ENCODE measurements around the gene JAG2. TPM values are rescaled to one million over a fixed set of nuclear protein-coding genes. Genes with fewer than 3 reads are reported as not detected.

The JAG2 gene
- total RNA-seq, 1 donor from 2014 or later, result 26.1 TPM

DNA sequence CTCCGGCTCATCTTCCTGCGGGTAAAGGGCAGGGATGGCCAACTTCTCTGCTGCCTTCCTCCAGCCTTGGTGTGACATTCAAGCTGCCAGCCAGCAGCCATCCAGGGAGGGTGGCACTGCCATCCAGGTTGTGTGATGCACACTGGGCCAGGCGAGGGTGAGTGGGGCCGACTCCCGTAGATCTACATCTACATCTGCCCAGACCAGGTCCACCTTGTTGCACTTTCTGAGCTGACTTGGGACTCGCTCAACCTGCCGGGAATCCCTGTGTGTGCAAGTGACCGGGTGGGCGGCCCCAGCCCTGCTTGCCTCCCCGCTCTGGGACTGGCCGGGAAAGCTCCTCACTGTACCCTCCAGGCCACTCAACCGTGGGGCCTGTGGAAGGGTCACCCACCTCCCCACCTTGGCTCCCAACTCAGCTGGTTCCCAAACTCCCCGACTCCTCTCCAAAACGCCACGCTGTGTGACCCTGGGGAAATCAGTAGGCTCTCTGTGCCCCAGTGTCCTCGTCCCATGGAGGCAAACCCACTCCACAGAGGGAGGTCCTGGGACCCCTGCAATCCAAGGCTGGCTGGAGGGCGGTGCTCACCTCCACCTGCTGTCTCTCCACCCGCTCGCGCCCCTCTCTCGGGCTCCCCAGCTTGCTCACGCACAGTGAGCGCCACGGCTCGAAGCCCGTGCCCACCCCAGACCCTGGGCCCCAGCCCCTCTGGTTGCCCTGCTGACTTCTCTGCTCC is 14.7 kb downstream of the JAG2 start:
- Histone ChIP-seq H3K4me1 (peaks cover 44% of the 10 kb centered on the region), H3K27me3 (ENCODE audit: low read depth) (no peaks in the 10 kb centered on the region), H3K4me3 (peak overlapping the region; percentile 33), H3K9me3 (replicated peaks) (no peaks in the 10 kb centered on the region), H3K36me3 (peaks cover 32% of the 10 kb centered on the region), H3K27ac (replicated peaks) (peak overlapping the region; percentile 91)
- no peak for DNase-seq
- intact Hi-C loops (cut with micrococcal nuclease), result no loop called here
- TF ChIP-seq, protein P1, sequence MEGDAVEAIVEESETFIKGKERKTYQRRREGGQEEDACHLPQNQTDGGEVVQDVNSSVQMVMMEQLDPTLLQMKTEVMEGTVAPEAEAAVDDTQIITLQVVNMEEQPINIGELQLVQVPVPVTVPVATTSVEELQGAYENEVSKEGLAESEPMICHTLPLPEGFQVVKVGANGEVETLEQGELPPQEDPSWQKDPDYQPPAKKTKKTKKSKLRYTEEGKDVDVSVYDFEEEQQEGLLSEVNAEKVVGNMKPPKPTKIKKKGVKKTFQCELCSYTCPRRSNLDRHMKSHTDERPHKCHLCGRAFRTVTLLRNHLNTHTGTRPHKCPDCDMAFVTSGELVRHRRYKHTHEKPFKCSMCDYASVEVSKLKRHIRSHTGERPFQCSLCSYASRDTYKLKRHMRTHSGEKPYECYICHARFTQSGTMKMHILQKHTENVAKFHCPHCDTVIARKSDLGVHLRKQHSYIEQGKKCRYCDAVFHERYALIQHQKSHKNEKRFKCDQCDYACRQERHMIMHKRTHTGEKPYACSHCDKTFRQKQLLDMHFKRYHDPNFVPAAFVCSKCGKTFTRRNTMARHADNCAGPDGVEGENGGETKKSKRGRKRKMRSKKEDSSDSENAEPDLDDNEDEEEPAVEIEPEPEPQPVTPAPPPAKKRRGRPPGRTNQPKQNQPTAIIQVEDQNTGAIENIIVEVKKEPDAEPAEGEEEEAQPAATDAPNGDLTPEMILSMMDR (IDR thresholded peaks at IDR 0.05; ENCODE audit: borderline replicate concordance), result no peak

- peak; percentile 70 for DNase-seq
- peak overlapping the region; percentile 33 for H3K4me3 ChIP-seq
- peak overlapping the region; percentile 91 for H3K27ac ChIP-seq (replicated peaks)
- intact Hi-C loops (cut with micrococcal nuclease), result no loop called here
- no peaks in the 10 kb centered on the region for H3K27me3 ChIP-seq (ENCODE audit: low read depth)
- TF ChIP-seq, protein P1 (IDR thresholded peaks at IDR 0.05; ENCODE audit: borderline replicate concordance), result no peak
- H3K36me3 ChIP-seq, result peaks cover 37% of the 10 kb centered on the region
- H3K9me3 ChIP-seq (replicated peaks), result no peaks in the 10 kb centered on the region
- H3K4me1 ChIP-seq, result peaks cover 44% of the 10 kb centered on the region
Measured at GRCh38 chr14:105153331-105153731, 15.2 kb downstream of the JAG2 start.

DNA sequence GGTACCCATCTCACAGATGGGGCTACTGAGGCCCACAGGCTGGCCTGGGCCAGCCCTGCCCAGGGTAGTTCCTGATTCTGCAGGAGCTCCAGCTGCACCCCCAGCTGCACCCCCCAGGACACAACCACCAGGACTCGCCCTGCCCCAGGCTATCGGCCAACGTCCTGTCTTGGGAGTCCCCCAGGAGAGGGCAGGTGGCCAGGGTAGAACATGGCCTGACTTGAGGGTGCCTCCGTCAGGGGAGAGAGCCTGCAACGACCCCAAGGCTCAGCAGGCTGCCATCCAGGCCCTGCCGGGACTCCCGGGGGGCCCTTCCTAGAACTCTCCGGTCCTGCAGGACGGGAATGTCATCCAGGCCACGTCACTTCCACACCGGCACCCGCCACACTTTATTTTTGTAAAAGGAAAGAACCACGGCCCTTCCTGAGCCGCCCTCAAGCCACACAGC is 15.8 kb downstream of the JAG2 start:
- intact Hi-C loops (cut with micrococcal nuclease), result no loop called here
- Histone ChIP-seq H3K9me3 (replicated peaks) (no peaks in the 10 kb centered on the region), H3K27ac (replicated peaks) (peak overlapping the region; percentile 91), H3K4me3 (peak overlapping the region; percentile 33), H3K27me3 (ENCODE audit: low read depth) (no peaks in the 10 kb centered on the region), H3K36me3 (peaks cover 43% of the 10 kb centered on the region), H3K4me1 (peaks cover 44% of the 10 kb centered on the region)
- TF ChIP-seq, protein P1 (IDR thresholded peaks at IDR 0.05; ENCODE audit: borderline replicate concordance), result no peak
- peak; percentile 51 for DNase-seq

DNA sequence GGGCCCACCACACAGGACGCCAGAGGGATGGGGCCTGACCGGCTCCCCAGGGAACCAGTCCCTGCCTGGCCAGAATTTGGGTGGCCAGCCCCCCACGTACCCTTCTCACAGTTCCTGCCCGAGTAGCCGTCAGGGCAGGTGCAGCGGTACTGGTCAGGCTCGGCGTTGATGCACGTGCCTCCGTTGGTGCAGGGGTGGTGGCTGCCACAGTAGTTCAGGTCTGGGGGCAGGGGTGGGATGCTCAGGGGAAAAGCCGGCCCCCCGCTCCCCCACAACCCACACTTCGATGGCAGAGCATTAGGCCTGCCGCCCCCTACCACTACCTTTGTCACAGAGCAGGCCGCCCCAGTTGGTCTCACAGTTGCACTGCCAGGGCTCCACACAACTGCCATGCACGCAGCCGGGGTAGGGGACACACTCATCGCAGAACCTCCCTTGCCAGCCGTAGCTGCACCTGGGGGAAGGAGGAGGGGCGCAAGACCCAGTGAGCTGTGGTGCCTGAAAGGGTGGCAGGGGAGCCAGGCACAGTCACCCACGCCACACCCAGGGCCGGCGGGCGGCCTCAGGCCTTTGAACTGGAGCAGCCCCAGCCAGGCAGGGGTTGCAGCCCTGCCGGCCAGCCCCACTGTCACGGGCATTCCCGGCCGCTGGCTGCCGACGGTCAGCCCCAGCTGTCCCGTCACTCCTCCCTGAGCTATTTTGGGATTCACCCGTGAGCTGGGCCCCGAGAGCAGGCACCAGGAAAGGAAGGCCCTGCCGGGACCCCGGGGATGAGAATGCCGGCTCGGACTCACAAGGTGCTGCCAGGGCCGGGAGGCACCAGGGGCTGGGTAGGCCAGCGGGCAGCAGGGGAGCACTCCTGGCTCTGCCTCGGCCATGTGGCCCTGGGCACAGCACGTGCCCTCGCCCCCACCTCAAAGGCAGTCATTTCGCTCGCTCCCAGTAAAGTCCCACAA is 16.5 kb downstream of the JAG2 start:
- Histone ChIP-seq H3K9me3 (replicated peaks) (no peaks in the 10 kb centered on the region), H3K4me3 (peak overlapping the region; percentile 33), H3K36me3 (peaks cover 50% of the 10 kb centered on the region), H3K27me3 (ENCODE audit: low read depth) (no peaks in the 10 kb centered on the region), H3K4me1 (peaks cover 44% of the 10 kb centered on the region), H3K27ac (replicated peaks) (peak overlapping the region; percentile 91)
- no peak for DNase-seq
- intact Hi-C loops (cut with micrococcal nuclease), result no loop called here
- TF ChIP-seq, protein P1 (IDR thresholded peaks at IDR 0.05; ENCODE audit: borderline replicate concordance), result no peak

DNA sequence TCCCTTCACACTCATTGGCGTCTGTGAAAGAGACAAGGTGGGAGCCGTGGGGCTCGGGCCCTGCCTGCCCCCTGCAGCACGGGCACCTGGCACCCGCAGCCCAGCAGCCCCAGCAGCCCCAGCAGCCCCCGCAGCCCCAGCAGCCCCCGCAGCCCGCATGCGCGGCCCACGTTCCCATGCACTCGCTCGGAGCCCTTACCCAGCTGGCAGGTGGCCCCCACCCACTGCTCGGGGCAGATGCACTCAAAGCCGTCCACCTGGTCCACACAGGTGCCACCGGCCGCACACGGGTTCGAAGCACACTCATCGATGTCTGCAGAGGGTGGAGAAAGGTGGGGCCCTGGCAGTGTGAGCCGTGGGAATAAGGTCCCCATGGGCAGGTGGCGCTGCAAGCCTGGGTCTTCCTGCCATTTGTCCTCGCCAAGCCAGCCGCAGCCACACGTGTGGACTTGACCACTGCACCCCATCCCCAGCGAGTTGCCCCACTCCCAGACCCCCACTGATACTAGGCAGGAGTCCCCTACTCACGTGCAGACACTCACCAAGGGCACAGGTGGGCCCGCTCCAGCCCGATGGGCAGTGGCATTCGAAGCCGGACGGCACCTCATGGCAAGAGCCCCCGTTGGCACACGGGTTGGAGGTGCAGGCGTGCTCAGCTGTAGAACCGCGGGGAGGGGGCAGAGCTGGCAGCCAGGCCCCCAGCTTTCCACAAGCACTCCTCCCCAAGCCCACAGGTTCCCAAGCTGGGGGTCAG is 17.3 kb downstream of the JAG2 start:
- H3K4me3 ChIP-seq, result no peak overlapping the region
- peaks cover 44% of the 10 kb centered on the region for H3K4me1 ChIP-seq
- TF ChIP-seq, protein P1 (IDR thresholded peaks at IDR 0.05; ENCODE audit: borderline replicate concordance), result no peak
- no peaks in the 10 kb centered on the region for H3K27me3 ChIP-seq (ENCODE audit: low read depth)
- DNase-seq, result peak; percentile 13
- H3K9me3 ChIP-seq (replicated peaks), result no peaks in the 10 kb centered on the region
- intact Hi-C loops (cut with micrococcal nuclease), result no loop called here
- H3K27ac ChIP-seq (replicated peaks), result peak overlapping the region; percentile 91
- H3K36me3 ChIP-seq, result peaks cover 58% of the 10 kb centered on the region

All from left ventricle myocardium inferior (tissue), 1 donor.